MCF 10A (cell line): ENCODE data around the gene ALS2CL. TPM values are rescaled to one million over a fixed set of nuclear protein-coding genes. Genes with fewer than 3 reads are reported as not detected.

Experiments used
- BruUV-seq: library from RNA; stranded (reverse); fragments of 400-500 nt; replicated peaks from 2 replicates; lab custom pipeline; 2021; lab: Mats Ljungman, UMichigan
- CTCF ChIA-PET: fragments of 300-600 bp; sonication (Branson Sonifier 250); formaldehyde crosslinking; extraction: SDS; loops from one replicate; lab custom pipeline; 2021; ENCODE audit warnings: antibody characterized with exemption, inconsistent platforms; lab: Yijun Ruan, JAX
- POLR2A ChIA-PET: fragments of 300-600, 350-650 bp; sonication (Branson Sonifier 250); formaldehyde crosslinking; extraction: SDS; loops from one replicate; lab custom pipeline; 2020; ENCODE audit warnings: antibody characterized with exemption, inconsistent platforms; lab: Yijun Ruan, JAX
- DNase-seq: peaks from one replicate; pipeline ENCODE4 v3.0.0-alpha.2; 2018; ENCODE audit not compliant: unreplicated experiment
- H3K27ac Mint-ChIP-seq: one replicate; pipeline ENCODE4 v1.8.0; 2022; ENCODE audit warnings: mild to moderate bottlenecking, low read depth, mixed read lengths; ENCODE audit not compliant: unreplicated experiment
- H3K27me3 Mint-ChIP-seq: one replicate; pipeline ENCODE4 v1.8.0; 2022; ENCODE audit warnings: mixed read lengths; ENCODE audit not compliant: insufficient read depth, unreplicated experiment
- H3K36me3 Mint-ChIP-seq: one replicate; pipeline ENCODE4 v1.8.0; 2022; ENCODE audit warnings: mild to moderate bottlenecking, moderate library complexity, mixed read lengths; ENCODE audit not compliant: insufficient read depth, unreplicated experiment
- H3K4me1 Mint-ChIP-seq: one replicate; pipeline ENCODE4 v1.8.0; 2022; ENCODE audit warnings: mixed read lengths; ENCODE audit not compliant: insufficient read depth, unreplicated experiment
- H3K4me3 Mint-ChIP-seq: one replicate; pipeline ENCODE4 v1.8.0; 2022; ENCODE audit warnings: mild to moderate bottlenecking, moderate library complexity, mixed read lengths; ENCODE audit not compliant: unreplicated experiment
- H3K9me3 Mint-ChIP-seq: one replicate; pipeline ENCODE4 v1.8.0; 2022; ENCODE audit warnings: mixed read lengths; ENCODE audit not compliant: unreplicated experiment
- CTCF ChIP-seq: fragments of 200-600 bp; IDR thresholded peaks from one replicate; pipeline ENCODE4 v1.8.0; 2022; ENCODE audit warnings: antibody characterized with exemption, mild to moderate bottlenecking; ENCODE audit not compliant: unreplicated experiment
- intact Hi-C: fragments of 100-400 bp; cut with micrococcal nuclease; formaldehyde crosslinking; loops from 2 replicates; pipeline ENCODE4 v1.14.1; 2022
- total RNA-seq: library from RNA; stranded (reverse); gene quantifications from 2 replicates; pipeline ENCODE4 v1.2.3, GENCODE V29; 2022

The ALS2CL gene
- total RNA-seq, 1 experiment from 2014 or later: 95.5 TPM

GRCh38 chr3:46699676-46700523, 6.4 kb upstream of the ALS2CL start:
- Mint-ChIP-seq H3K9me3 (no peaks in the 10 kb centered on the region), H3K27me3 (no peaks in the 10 kb centered on the region), H3K4me3 (no peak overlapping the region), H3K36me3 (no peaks in the 10 kb centered on the region), H3K27ac (no peak overlapping the region), H3K4me1 (peaks cover 10% of the 10 kb centered on the region)
- intact Hi-C loops: no loop called here
- ChIA-PET CTCF (interaction anchor here (0.6 to 1.3 kb wide), 3 partner anchors 155 to 195 kb away, joined by 3 read pairs; no protein-coding TSS in a partner anchor), POLR2A (no interaction called here)
- TF ChIP-seq CTCF: no peak
- BruUV-seq: no TSS peak
- no peak for DNase-seq

DNA sequence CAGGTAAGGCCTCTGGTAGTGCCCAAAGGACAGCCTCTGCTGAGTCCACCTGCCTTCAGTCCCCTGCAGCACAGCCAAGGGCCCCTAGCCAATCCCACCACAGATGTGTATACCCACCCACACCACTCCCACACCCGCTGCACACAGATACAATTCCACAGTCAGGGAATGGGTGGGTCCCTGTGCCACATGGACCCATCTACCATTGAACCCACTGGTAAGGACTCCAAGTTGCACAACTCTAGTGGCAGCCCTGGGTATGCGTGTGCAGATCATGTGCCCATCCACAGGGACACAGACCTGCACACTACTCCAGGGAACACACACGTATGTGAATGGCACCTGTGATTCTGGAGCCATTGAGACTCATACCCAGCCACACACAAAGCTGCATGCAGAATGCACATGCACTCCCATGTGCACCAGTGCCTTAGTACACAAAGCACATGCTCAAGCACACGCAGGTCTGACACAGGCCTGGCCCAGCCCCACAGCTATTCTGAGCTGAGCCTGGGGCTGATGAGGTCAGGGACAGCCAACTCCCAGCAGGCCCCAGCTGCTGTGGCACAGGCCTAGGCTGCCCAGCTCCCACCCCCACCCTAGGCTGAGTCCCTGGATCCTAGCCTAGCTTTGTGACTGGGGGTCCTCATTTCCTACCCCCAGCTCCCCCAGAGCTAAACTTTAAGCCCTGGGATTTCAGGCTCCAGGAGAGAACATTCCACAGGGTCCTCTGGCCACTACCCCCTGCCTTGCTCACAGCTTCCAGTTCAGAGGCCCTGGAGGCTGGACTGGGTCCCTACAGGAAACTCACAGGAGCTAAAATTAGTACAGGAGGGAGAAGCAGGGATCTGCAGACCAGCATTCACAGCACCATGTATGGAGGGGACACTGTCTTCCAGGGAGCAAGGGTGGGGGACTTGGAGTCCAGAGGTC, 2.7 kb upstream of the ALS2CL start:
- DNase-seq: peak; percentile 32
- no TSS peak for BruUV-seq
- ChIA-PET CTCF (interaction anchor here (0.7 to 1.6 kb wide), 4 partner anchors 9 to 368 kb away, joined by 4 to 6 read pairs (median 5); no protein-coding TSS in a partner anchor), POLR2A (interaction anchor here (0.6 to 1.2 kb wide), 4 partner anchors 22 to 282 kb away, joined by 3 read pairs; no protein-coding TSS in a partner anchor)
- Mint-ChIP-seq H3K36me3 (no peaks in the 10 kb centered on the region), H3K27ac (no peak overlapping the region), H3K4me1 (peaks cover 33% of the 10 kb centered on the region), H3K4me3 (no peak overlapping the region), H3K9me3 (no peaks in the 10 kb centered on the region), H3K27me3 (no peaks in the 10 kb centered on the region)
- no peak for TF ChIP-seq CTCF
- intact Hi-C loops: no loop called here

DNA sequence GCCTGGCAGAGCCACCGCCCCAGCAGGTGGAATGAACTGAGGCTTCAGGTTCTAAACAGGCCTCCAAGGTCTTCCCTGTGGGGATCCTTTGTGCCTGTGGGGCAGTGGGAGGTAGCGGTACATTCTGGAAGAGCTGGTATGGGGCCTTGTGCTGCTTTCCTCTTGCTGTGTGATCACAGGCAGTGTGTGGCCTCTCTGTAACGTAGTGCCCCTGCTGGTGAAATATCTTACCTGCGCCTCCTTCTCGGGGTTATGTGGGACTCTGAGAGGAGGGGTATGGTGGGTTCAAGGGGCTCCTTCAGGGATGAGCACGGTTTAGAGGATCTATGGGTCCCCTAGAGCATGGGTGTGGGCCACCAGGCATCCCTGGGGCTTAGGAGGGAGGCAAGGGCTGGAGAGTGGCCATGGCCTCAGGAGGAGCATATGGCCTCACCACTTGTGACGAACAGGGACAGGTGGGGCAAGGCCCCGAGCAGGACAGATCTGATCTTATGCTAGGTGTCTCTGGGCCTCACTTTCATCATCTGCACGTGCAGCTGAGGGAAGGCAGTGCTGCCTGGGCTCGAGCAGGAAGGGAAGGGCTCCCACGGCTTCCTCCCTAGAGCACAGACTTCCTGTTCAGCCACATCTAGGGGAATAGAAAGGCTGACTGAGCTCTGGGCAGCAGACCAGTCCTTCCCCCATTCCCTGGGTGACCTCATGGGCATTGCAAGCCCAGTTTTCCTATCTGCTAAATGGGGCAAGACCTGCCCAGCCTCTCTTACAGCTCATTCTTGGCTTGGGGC, 1.9 kb upstream of the ALS2CL start:
- peak; percentile 23 for TF ChIP-seq CTCF
- CTCF ChIA-PET: interaction anchor here (0.7 to 1.6 kb wide), 3 partner anchors 26 to 369 kb away, joined by 4 to 6 read pairs (median 5); no protein-coding TSS in a partner anchor
- peak; percentile 44 for DNase-seq
- intact Hi-C loops: no loop called here
- no peak overlapping the region for H3K4me3 Mint-ChIP-seq
- H3K27ac Mint-ChIP-seq: no peak overlapping the region
- no TSS peak for BruUV-seq
- H3K9me3 Mint-ChIP-seq: no peaks in the 10 kb centered on the region
- no peaks in the 10 kb centered on the region for H3K27me3 Mint-ChIP-seq
- peaks cover 40% of the 10 kb centered on the region for H3K4me1 Mint-ChIP-seq
- POLR2A ChIA-PET: interaction anchor here (0.6 to 1.2 kb wide), 4 partner anchors 21 to 283 kb away, joined by 3 read pairs; no protein-coding TSS in a partner anchor
- no peaks in the 10 kb centered on the region for H3K36me3 Mint-ChIP-seq
